ENCODE results near the gene FILIP1.

DNA sequence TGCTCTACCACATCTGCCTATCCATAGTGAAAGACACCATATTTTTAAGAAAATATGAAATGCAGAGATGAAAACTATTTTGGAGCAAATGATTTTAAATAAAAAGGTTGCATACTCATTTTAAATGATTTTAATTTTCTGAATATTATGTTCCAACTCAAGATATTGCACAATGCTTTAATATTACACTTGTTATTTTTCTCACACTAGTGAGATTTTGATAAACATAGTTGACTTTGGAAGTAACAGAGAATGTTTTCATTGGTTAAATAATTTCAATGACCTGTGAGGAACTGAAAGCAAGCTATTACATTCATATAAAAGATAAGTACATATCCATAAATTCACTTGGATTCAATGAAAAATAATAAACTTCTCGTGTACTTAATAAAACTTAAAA lies 201.9 kb downstream of the FILIP1 start:
- no peak for TF ChIP-seq POLR2AphosphoS5 (IDR thresholded peaks at IDR 0.05; ENCODE audit: low read depth, low read length)
- TF ChIP-seq, protein P1, sequence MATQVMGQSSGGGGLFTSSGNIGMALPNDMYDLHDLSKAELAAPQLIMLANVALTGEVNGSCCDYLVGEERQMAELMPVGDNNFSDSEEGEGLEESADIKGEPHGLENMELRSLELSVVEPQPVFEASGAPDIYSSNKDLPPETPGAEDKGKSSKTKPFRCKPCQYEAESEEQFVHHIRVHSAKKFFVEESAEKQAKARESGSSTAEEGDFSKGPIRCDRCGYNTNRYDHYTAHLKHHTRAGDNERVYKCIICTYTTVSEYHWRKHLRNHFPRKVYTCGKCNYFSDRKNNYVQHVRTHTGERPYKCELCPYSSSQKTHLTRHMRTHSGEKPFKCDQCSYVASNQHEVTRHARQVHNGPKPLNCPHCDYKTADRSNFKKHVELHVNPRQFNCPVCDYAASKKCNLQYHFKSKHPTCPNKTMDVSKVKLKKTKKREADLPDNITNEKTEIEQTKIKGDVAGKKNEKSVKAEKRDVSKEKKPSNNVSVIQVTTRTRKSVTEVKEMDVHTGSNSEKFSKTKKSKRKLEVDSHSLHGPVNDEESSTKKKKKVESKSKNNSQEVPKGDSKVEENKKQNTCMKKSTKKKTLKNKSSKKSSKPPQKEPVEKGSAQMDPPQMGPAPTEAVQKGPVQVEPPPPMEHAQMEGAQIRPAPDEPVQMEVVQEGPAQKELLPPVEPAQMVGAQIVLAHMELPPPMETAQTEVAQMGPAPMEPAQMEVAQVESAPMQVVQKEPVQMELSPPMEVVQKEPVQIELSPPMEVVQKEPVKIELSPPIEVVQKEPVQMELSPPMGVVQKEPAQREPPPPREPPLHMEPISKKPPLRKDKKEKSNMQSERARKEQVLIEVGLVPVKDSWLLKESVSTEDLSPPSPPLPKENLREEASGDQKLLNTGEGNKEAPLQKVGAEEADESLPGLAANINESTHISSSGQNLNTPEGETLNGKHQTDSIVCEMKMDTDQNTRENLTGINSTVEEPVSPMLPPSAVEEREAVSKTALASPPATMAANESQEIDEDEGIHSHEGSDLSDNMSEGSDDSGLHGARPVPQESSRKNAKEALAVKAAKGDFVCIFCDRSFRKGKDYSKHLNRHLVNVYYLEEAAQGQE (IDR thresholded peaks at IDR 0.05; ENCODE audit: insufficient read depth in 1 of 2, low read depth in 2 of 2, low read length in 2 of 2): no peak
- TF ChIP-seq TAF1 (IDR thresholded peaks at IDR 0.05; ENCODE audit: borderline replicate concordance, insufficient read depth, low read length): no peak
- no peak for TF ChIP-seq SIN3A (IDR thresholded peaks at IDR 0.05; ENCODE audit: borderline replicate concordance, insufficient read depth, low read length)
- no peak for TF ChIP-seq FOXP2 (optimal IDR thresholded peaks at IDR 0.05; ENCODE audit: borderline replicate concordance, extremely low read depth, extremely low read length, insufficient read depth)

Measured in PFSK-1 (cell line).